Stimulated activated naive CD8-positive, alpha-beta T cell treated with anti-CD3 and anti-CD28 coated beads, Interleukin-15, amount 100 ng/mL, for 72 hours (primary cell): ENCODE results near the gene CEP170.
A peak's percentile ranks its signal among the peaks of the same experiment; 100 is the strongest.

Source experiments
- ATAC-seq: fragments of 150-1000 bp; cut with Tn5 transposase; 2 replicates; pipeline ENCODE4 v1.10.0; 2021; ENCODE audit warnings: mild to moderate bottlenecking, moderate library complexity
- DNase-seq, 2 donors: peaks; one replicate each; pipeline ENCODE4 v3.0.0; 2021 to 2022
- H3K27ac Mint-ChIP-seq, 2 donors: one replicate each; pipeline ENCODE4 v1.8.0; 2022; ENCODE audit warnings: mild to moderate bottlenecking in 2 of 2, mixed read lengths in 2 of 2, moderate library complexity in 2 of 2
- H3K27me3 Mint-ChIP-seq: one replicate; pipeline ENCODE4 v1.8.0; 2022; ENCODE audit warnings: mixed read lengths
- H3K4me1 Mint-ChIP-seq: one replicate; pipeline ENCODE4 v1.8.0; 2022; ENCODE audit warnings: mild to moderate bottlenecking, mixed read lengths
- H3K4me3 Mint-ChIP-seq, 2 donors: one replicate each; pipeline ENCODE4 v1.8.0; 2022; ENCODE audit warnings: mild to moderate bottlenecking in 2 of 2, mixed read lengths in 2 of 2, moderate library complexity in 1 of 2
- H3K9me3 Mint-ChIP-seq, 2 donors: one replicate each; pipeline ENCODE4 v1.8.0; 2022; ENCODE audit warnings: mixed read lengths in 2 of 2

Gene CEP170

DNA sequence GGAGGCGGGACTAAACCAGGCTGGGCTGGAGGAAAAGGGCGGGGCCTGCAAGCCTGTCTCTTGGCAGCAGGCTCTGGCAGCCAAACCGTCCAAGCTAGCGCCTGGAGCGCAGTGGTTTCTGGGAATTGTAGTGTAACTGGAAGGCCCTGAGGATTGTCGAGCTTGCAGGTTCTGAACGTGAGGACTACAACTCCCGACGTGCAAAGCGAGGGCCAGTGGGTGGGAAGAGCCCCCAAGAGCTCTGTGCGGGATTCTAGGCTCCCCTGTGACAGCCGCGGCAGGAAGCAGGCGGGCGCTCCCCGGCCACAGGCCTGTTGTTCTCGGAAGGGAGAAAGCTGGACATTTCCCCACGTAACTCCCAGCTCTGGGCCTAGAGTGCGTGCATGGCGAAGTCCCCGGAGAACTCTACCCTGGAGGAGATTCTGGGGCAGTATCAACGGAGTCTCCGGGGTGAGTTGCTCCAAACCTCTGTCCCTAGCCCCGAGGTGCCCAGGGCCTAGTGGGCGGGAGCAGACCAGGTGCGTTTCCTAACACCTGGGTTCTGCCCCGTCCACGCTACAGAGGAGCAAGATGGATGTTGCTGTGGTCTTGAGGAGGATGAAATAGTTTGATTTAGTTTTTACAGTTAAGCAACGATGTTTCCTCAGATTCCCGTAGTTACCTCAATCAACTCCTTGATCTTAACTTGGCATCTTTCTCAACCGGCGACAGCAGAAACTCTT, 871 bp upstream of the CEP170 start, which contains the start of gene SDCCAG8:
Gene SDCCAG8, plus strand, starts transcription at position 251 of the 722 bp plus-strand sequence. Its CDS starts 133 bp downstream, at position 384.
- ATAC-seq (peak; percentile 84), DNase-seq (peak; percentile 93 to 97)
- peak within 1 kb of the TSS; percentile 99 for H3K27ac Mint-ChIP-seq
- no peaks in the 10 kb centered on the region for H3K27me3 Mint-ChIP-seq
- H3K4me3 Mint-ChIP-seq: peak within 1 kb of the TSS; percentile 95 to 99
- peaks cover 29% of the 10 kb centered on the region for H3K4me1 Mint-ChIP-seq
- no peaks in the 10 kb centered on the region for H3K9me3 Mint-ChIP-seq

DNA sequence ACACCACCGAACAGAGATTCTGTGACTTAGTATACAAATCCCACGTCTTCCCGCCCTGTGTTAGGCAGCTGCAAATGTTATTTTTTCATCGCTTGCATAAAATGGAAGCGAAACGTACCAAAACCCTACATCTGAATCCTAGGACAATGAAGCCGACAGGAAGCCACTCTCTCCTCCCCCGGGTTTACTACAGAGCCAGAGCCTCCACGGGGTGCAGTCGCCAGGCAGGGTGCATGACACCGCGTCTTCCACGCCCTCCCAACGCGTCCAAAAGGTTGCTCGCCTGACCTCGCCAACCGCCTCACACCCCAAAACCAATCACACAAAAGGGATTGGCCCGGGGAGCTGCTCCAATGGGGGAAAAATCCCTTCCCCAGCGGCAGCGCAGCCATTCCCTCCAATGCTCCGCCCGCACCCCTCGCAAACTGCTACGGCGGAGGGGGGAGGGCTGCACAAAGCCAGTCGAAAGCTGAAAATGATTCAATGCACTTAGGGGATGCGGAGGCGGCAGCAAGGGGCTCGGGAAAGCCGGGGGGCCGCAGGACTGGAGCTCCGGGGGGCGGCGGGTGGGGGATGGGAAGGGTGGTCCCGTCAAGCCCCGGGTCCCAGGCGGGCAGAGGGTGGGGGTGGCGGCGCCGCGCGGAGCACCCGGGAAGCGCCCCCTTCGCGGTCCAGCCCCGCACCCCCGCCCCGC, 701 bp downstream of the CEP170 start:
- H3K4me1 Mint-ChIP-seq: peaks cover 23% of the 10 kb centered on the region
- H3K9me3 Mint-ChIP-seq: no peaks in the 10 kb centered on the region
- H3K27ac Mint-ChIP-seq: peak overlapping the region; percentile 98 to 99
- peak; percentile 64 to 79 for DNase-seq
- no peaks in the 10 kb centered on the region for H3K27me3 Mint-ChIP-seq
- peak; percentile 49 for ATAC-seq
- peak overlapping the region; percentile 99 to 100 for H3K4me3 Mint-ChIP-seq

DNA sequence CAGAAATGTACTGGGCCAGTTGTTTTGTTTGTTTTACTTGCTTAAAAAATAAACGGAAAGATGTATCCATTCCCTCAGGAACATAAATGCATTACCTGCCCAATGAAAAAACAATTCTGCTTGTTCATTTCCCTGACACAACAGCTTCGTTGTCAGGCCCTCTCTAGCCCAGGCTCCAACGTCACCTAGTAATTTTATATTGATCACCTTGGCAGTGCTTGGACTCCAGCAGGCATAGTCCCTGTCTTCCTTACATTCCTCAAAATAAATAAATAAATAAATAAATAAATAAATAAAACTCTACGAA, 1.2 kb downstream of the CEP170 start:
- peak overlapping the region; percentile 99 to 100 for H3K4me3 Mint-ChIP-seq
- H3K27ac Mint-ChIP-seq: peak overlapping the region; percentile 72 to 74
- peaks cover 25% of the 10 kb centered on the region for H3K4me1 Mint-ChIP-seq
- ATAC-seq (no peak), DNase-seq (no peak)
- H3K9me3 Mint-ChIP-seq: no peaks in the 10 kb centered on the region
- no peaks in the 10 kb centered on the region for H3K27me3 Mint-ChIP-seq

DNA sequence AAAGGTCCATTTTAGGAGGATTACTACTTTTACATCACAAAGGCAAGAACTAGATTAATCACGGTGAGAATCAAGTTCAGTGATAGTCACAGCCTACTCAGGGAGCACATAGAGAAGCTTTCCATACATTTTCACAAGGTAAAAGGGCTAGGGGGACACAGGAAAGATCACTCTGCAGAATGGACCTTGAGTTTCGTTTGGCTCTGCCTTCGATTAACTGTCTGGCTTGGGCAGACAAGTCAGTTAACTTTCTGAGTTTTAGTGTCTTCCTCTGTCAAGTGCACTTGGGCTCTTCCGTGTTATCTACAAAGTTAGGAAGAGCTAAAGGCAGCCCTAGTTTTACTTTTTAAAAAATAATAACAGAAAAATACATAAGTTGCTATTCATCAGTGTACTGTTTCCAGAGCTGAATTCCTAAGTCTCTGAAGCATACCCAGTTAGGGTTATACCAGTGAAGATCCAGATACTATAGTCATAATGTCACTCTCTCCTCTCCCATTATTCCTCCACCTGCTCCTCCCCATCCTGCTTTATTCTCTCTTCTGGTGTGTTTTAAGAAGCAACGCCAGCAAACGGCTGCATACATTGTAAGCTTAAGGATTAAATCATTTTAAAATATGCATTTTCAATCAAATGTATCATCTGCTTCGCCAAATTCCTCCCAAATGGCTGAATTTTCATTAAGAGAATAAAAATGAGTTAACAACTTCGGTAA, 1.7 kb downstream of the CEP170 start:
- no peak for ATAC-seq

DNA sequence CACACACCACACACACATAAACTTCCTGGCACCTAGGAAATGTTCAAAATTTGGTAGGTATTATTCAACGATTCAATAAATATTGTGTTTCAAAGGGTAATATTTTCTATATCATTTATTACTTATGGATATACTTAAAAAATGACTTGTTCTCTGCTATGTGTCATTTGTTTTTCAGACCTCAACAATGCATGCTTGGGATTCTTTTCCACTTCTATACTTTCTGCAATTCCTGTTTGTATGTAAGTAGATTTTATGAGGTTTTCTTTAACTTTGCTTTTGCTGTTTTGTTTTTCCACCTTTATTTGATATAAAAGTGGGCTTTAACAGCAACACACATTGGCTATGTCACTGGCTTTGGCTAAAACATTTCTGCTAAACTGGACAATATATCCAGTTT, 3.5 kb downstream of the CEP170 start:
- DNase-seq (no peak), ATAC-seq (no peak)
- H3K4me3 Mint-ChIP-seq: no peak overlapping the region
- no peak overlapping the region for H3K27ac Mint-ChIP-seq
- H3K4me1 Mint-ChIP-seq: peaks cover 40% of the 10 kb centered on the region
- H3K9me3 Mint-ChIP-seq: no peaks in the 10 kb centered on the region
- no peaks in the 10 kb centered on the region for H3K27me3 Mint-ChIP-seq

More for the DNA sequence above, 1.7 kb downstream of the CEP170 start:
- DNase-seq: no peak
- peak overlapping the region; percentile 99 to 100 for H3K4me3 Mint-ChIP-seq
- no peaks in the 10 kb centered on the region for H3K27me3 Mint-ChIP-seq
- peaks cover 30% of the 10 kb centered on the region for H3K4me1 Mint-ChIP-seq
- H3K27ac Mint-ChIP-seq: peak overlapping the region; percentile 30 to 72
- no peaks in the 10 kb centered on the region for H3K9me3 Mint-ChIP-seq

DNA sequence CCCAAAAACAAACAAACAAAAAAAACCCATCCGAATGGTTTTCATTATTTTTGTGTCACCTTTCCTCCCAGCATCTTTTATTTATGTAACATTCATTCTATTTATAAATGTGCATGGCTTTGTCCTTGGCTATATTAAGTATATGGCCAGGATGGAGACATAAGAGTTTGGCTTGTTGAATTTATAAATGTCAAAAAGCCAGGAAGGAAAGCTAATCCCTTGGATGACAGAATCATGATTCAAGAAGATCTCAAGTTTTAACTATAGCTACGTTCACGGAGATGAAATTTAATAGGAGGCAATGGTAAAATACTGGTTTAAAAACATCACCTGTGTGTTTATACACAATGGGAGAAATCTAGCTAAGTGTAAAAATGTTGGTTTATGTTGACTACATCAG, 5.0 kb downstream of the CEP170 start:
- ATAC-seq (no peak), DNase-seq (no peak)
- no peaks in the 10 kb centered on the region for H3K9me3 Mint-ChIP-seq
- H3K27ac Mint-ChIP-seq: no peak overlapping the region
- H3K27me3 Mint-ChIP-seq: no peaks in the 10 kb centered on the region
- peaks cover 40% of the 10 kb centered on the region for H3K4me1 Mint-ChIP-seq
- no peak overlapping the region for H3K4me3 Mint-ChIP-seq

DNA sequence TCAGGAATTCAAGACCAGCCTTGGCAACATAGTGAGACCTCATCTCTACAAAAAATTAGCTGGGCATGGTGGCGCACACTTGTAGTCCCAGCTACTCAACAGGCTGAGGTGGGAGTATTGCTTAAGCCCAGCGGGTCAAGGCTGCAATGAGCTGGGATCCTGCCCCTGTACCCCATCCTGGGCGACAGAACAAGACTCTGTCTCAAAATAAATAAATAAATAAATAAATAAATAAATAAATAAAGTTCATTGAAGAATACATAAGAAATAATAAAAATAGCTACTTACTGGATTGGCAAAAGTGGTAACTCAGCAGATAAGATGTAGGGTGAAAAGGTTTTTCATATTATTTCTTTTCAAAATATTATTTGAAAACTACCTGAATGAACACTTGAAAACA, 5.9 kb downstream of the CEP170 start:
- no peak overlapping the region for H3K4me3 Mint-ChIP-seq
- no peak for DNase-seq
- no peak for ATAC-seq
- H3K27ac Mint-ChIP-seq: no peak overlapping the region
- no peaks in the 10 kb centered on the region for H3K27me3 Mint-ChIP-seq
- H3K4me1 Mint-ChIP-seq: peaks cover 36% of the 10 kb centered on the region
- no peaks in the 10 kb centered on the region for H3K9me3 Mint-ChIP-seq

DNA sequence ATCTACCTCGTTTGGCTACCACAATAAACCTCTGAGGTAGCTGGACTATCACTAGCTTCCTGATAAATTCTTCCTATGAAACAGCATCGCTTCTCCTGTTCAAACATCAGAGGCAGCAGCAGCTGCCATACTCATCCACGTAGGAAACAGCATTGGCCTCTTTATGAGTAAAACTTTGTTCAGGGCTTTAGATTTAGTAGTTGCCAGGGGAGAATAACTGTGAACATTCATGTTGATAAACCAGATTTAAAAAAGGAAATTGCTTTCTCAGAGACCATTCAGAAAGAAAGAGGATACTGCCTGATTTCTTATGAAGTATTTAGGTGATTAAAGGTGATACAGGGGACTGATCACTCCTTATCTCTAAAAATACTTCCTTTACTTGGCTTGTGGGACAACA, 7.2 kb downstream of the CEP170 start:
- Mint-ChIP-seq H3K27me3 (no peaks in the 10 kb centered on the region), H3K27ac (no peak overlapping the region), H3K9me3 (no peaks in the 10 kb centered on the region), H3K4me1 (peaks cover 26% of the 10 kb centered on the region), H3K4me3 (no peak overlapping the region)
- no peak for DNase-seq
- ATAC-seq: no peak

DNA sequence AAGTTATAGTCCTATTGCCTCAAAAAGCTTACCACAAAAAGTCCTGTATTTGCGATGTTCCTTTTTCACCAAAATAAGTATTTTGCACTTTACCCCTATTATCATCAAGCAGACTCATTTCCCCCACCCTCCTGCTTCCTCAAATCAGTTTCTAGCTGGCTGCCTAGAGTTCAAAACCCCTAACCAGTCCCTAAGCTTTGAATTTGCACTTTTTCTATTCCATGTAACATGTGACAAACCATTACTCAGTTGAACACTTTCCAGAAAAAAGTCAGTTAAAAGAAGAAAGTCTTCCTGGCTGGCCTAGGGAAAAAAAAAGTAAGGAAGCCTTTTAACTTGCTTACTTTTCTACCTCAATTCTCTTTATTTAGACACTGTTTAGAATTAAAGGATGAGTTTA, 8.2 kb downstream of the CEP170 start:
- peaks cover under 1 to 2% of the 10 kb centered on the region in 2 donors for H3K9me3 Mint-ChIP-seq
- no peak for DNase-seq
- no peak for ATAC-seq
- no peak overlapping the region for H3K27ac Mint-ChIP-seq
- peaks cover 26% of the 10 kb centered on the region for H3K4me1 Mint-ChIP-seq
- H3K27me3 Mint-ChIP-seq: no peaks in the 10 kb centered on the region
- H3K4me3 Mint-ChIP-seq: no peak overlapping the region

DNA sequence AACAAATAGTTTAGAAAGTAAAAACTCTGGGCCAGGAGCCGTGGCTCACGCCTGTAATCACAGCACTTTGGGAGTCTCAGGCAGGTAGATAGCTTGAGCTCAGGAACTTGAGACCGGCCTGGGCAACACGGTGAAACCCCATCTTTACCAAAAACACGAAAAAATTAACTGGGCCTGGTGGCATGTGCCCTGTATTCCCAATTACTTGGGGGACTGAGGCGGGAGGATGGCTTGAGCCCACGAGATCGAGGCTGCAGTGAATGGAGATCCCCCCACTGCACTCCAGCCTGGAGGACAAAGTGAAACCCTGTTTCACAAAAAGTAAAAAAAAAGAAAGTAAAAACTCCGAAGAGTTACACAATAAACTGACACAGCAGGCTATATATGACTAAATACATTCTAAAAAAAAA, 10.6 kb downstream of the CEP170 start:
- DNase-seq: no peak
- H3K4me1 Mint-ChIP-seq: peaks cover 17% of the 10 kb centered on the region
- no peaks in the 10 kb centered on the region for H3K27me3 Mint-ChIP-seq
- peaks cover 5 to 7% of the 10 kb centered on the region in 2 donors for H3K9me3 Mint-ChIP-seq
- no peak overlapping the region for H3K4me3 Mint-ChIP-seq
- no peak overlapping the region for H3K27ac Mint-ChIP-seq
- ATAC-seq: no peak

DNA sequence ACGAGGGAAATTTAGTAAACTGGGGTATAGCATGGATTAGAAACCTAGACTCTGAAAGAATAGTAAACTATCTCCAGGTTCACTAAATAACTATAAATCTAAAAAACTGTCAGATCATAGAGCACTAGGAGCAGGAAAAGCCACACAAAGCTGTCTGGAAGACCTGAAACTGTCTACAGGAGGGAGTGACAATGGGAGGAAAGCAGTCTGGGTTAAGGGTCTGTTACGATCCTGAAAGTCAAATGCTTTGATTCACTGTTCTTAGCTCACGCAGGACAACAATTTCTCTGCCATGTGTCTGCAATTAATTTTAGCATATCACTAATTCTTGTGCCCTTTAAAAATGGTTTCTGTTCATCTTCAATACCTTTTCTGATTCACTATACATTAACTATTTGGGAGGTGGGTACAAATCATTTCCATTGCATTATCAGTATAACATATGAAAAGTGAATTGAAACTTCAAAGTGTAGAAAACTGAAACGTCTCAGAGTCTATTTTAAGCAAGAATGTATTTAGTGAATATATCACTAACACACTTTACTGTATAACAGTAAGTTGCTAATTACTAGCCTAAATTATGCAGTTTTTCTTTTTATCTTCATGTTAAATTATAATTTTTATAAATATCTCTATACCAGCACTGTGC, 18.4 kb downstream of the CEP170 start:
- H3K4me1 Mint-ChIP-seq: peaks cover 6% of the 10 kb centered on the region
- DNase-seq: no peak
- H3K27ac Mint-ChIP-seq: no peak overlapping the region
- ATAC-seq: no peak
- H3K27me3 Mint-ChIP-seq: no peaks in the 10 kb centered on the region
- H3K4me3 Mint-ChIP-seq: no peak overlapping the region
- peaks cover 13 to 16% of the 10 kb centered on the region in 2 donors for H3K9me3 Mint-ChIP-seq

DNA sequence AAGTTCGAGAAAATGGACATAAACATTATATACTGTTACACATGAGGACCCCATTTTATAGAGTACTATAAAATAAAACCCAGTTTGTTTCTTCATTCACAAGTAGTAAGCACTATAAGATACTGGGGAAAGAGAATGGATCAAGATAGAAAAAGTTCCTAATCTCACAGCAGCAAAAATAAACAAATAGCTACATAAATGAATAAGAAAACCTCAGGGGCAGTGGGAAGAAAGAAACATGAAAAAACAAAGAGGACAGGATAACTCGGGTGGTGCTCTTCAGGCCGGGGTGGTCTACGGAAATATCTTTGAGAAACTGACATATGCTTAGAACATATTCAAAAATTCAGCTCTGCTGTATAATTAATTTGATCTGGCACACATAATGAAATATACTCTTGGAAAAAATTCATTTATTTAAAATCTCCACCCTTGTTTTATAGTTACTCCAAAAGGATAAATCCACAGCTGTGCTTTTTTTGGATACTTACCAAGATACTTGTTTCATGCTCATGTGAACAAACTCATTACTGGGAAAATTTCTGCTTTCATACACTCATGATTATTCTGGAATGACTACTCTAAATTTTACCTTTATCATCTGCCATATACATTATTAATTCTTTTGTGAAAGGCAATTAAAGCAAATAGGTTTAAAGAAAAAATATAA, 20.0 kb downstream of the CEP170 start:
- no peaks in the 10 kb centered on the region for H3K27me3 Mint-ChIP-seq
- H3K4me1 Mint-ChIP-seq: peaks cover 6% of the 10 kb centered on the region
- H3K27ac Mint-ChIP-seq: peak overlapping the region in 1 of 2 donors; percentile 7
- no peak overlapping the region for H3K4me3 Mint-ChIP-seq
- ATAC-seq (no peak), DNase-seq (no peak)
- H3K9me3 Mint-ChIP-seq: peaks cover 20 to 27% of the 10 kb centered on the region in 2 donors

DNA sequence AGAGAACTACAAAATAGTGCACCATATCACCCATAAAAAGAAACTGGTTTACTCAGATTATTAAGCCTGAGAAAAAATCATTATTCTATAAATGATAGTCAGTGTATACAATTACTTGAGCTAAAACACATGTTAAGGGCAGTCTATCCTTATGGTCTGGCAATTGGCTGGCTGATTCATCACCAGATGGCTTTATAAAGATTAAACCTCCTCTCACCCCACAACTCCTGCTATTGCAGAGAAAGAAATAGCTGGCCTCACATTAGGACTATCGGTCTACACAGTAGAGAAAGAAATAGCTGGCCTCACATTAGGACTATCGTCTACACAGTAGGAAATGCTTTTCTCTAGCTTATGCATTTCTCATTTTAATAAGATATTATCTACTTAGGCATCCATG, 21.2 kb downstream of the CEP170 start:
- H3K4me1 Mint-ChIP-seq: peaks cover 6% of the 10 kb centered on the region
- DNase-seq (no peak), ATAC-seq (no peak)
- peaks cover 16 to 36% of the 10 kb centered on the region in 2 donors for H3K9me3 Mint-ChIP-seq
- H3K27ac Mint-ChIP-seq: no peak overlapping the region
- H3K4me3 Mint-ChIP-seq: no peak overlapping the region
- no peaks in the 10 kb centered on the region for H3K27me3 Mint-ChIP-seq

DNA sequence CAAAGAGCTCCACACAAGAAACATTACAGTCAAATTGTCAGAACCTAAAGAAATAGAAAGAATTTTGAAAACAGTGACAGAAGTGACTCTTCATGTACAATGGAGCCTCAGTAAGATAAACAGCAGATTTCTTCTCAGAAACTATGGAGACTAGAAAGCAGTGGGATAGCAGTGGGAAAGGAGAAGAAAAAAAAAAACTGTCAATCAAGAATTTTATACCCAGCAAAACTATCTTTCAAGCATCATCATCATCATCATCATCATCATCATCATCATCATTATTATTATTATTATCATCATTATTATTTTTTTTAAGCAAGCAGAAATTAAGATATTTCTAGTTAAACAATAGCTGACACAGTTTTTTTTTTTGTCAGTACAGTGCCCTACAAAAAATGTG, 24.2 kb downstream of the CEP170 start:
- Mint-ChIP-seq H3K4me3 (no peak overlapping the region), H3K4me1 (peaks cover 4% of the 10 kb centered on the region), H3K27ac (no peak overlapping the region), H3K27me3 (no peaks in the 10 kb centered on the region), H3K9me3 (peaks cover 16 to 39% of the 10 kb centered on the region in 2 donors)
- ATAC-seq (no peak), DNase-seq (no peak)

DNA sequence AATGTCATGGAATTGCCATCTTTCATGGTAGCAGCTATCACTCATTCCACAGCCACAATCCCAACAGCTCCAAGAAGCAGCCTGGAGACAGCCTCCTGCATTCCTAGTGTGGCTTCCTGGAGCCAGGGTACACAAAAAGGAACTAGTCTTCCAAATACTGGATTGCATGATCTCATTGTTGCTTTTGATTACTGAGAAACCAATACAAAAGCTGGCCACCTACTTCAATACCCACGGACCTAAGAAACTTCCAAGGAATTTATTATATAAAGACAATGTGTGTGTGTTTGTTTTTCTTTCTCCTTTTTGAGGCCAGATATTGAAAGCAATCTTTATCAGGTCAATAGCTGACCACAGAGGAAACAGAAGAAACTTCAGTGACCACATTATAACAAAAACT, 25.6 kb downstream of the CEP170 start:
- ATAC-seq (no peak), DNase-seq (no peak)
- no peaks in the 10 kb centered on the region for H3K27me3 Mint-ChIP-seq
- H3K4me1 Mint-ChIP-seq: peaks cover 4% of the 10 kb centered on the region
- H3K9me3 Mint-ChIP-seq: peaks cover 16 to 39% of the 10 kb centered on the region in 2 donors
- H3K27ac Mint-ChIP-seq: no peak overlapping the region
- H3K4me3 Mint-ChIP-seq: no peak overlapping the region
